GM23338 (cell line): Measurements from ENCODE around the gene C1QA. TPM values are rescaled to one million over a fixed set of nuclear protein-coding genes. Genes with fewer than 3 reads are reported as not detected.
A peak's percentile ranks its signal among the peaks of the same experiment; 100 is the strongest.

Experiments used
- ATAC-seq: fragments of 200-7000 bp; cut with Tn5 transposase; 3 replicates; pipeline ENCODE4 v1.9.1; 2020
- DNase-seq: peaks from one replicate; pipeline ENCODE4 v3.0.0-alpha.2; 2015; ENCODE audit warnings: low spot score
- H2AFZ ChIP-seq: fragments of 200-600 bp; sonication (generic); 2 replicates; pipeline ENCODE4 v1.8.0; 2016; ENCODE audit warnings: antibody characterized with exemption, mild to moderate bottlenecking, moderate library complexity
- H3F3A ChIP-seq: fragments of 200-600 bp; sonication (generic); replicated peaks from 2 replicates; pipeline ENCODE4 v1.8.0; 2017; ENCODE audit warnings: antibody characterized with exemption, mixed run types, low read depth
- H3K27ac ChIP-seq: fragments of 200-600 bp; sonication (generic); 2 replicates; pipeline ENCODE4 v1.6.1; 2016; ENCODE audit warnings: low read depth
- H3K27me3 ChIP-seq: fragments of 200-600 bp; sonication (generic); 2 replicates; pipeline ENCODE4 v1.8.0; 2016; ENCODE audit warnings: mild to moderate bottlenecking, mixed run types, moderate library complexity; ENCODE audit not compliant: insufficient read depth
- H3K36me3 ChIP-seq: fragments of 200-600 bp; sonication (generic); 2 replicates; pipeline ENCODE4 v1.8.0; 2016; ENCODE audit warnings: mild to moderate bottlenecking; ENCODE audit not compliant: insufficient read depth
- H3K4me1 ChIP-seq: fragments of 200-600 bp; sonication (generic); 2 replicates; pipeline ENCODE4 v1.8.0; 2016; ENCODE audit warnings: mild to moderate bottlenecking, moderate library complexity; ENCODE audit not compliant: insufficient read depth
- H3K4me2 ChIP-seq: fragments of 200-600 bp; sonication (generic); 2 replicates; pipeline ENCODE4 v1.7.1; 2017; ENCODE audit warnings: mixed run types
- H3K4me3 ChIP-seq: fragments of 200-600 bp; sonication (generic); 2 replicates; pipeline ENCODE4 v1.6.1; 2016; ENCODE audit warnings: mixed run types
- H3K79me2 ChIP-seq: fragments of 200-600 bp; sonication (generic); replicated peaks from 2 replicates; pipeline ENCODE4 v1.8.0; 2017; ENCODE audit warnings: mild to moderate bottlenecking; ENCODE audit not compliant: insufficient read depth
- H3K9me2 ChIP-seq: fragments of 200-600 bp; sonication (generic); 2 replicates; pipeline ENCODE4 v1.8.0; 2017; ENCODE audit not compliant: insufficient read depth
- H4K20me1 ChIP-seq: fragments of 200-600 bp; sonication (generic); replicated peaks from 2 replicates; pipeline ENCODE4 v1.8.0; 2017; ENCODE audit warnings: mild to moderate bottlenecking; ENCODE audit not compliant: insufficient read depth
- H3K27ac Mint-ChIP-seq: 2 replicates; pipeline ENCODE4 v1.8.0; 2020; ENCODE audit warnings: inconsistent platforms, mild to moderate bottlenecking, moderate library complexity, mixed read lengths
- H3K27me3 Mint-ChIP-seq: 3 replicates; pipeline ENCODE4 v1.8.0; 2022; ENCODE audit warnings: low read depth, mild to moderate bottlenecking, moderate library complexity, mixed read lengths, inconsistent platforms; ENCODE audit not compliant: insufficient read depth, poor library complexity
- H3K36me3 Mint-ChIP-seq: 3 replicates; pipeline ENCODE4 v1.8.0; 2021; ENCODE audit warnings: low read depth, mild to moderate bottlenecking, inconsistent platforms, moderate library complexity, mixed read lengths
- H3K4me1 Mint-ChIP-seq: 3 replicates; pipeline ENCODE4 v1.8.0; 2020; ENCODE audit warnings: mild to moderate bottlenecking, inconsistent platforms, mixed read lengths
- H3K4me3 Mint-ChIP-seq: 3 replicates; pipeline ENCODE4 v1.8.0; 2021; ENCODE audit warnings: moderate library complexity, mild to moderate bottlenecking, inconsistent platforms, mixed read lengths
- H3K9me3 Mint-ChIP-seq: 3 replicates; pipeline ENCODE4 v1.8.0; 2020; ENCODE audit warnings: moderate library complexity, mild to moderate bottlenecking, inconsistent platforms, mixed read lengths
- CREB1 ChIP-seq: fragments of 250-450 bp; sonication (Bioruptor Pico); IDR thresholded peaks from 2 replicates; pipeline ENCODE4 v1.5.0; 2020; ENCODE audit warnings: low read depth, mild to moderate bottlenecking, moderate library complexity
- CTCF ChIP-seq, 2 experiments: fragments of 200-600 bp in 1 of 2; sonication (generic) in 1 of 2; conservative IDR thresholded peaks; 2 replicates each; pipeline versions ENCODE4 v1.5.1 to v1.6.1; 2016 to 2017; ENCODE audit warnings: antibody characterized with exemption in 2 of 2, low read depth in 2 of 2, mild to moderate bottlenecking in 2 of 2, moderate library complexity in 1 of 2
- EZH2 ChIP-seq: fragments of 200-600 bp; sonication (generic); IDR thresholded peaks from one replicate; pipeline ENCODE4 v1.8.0; 2017; ENCODE audit warnings: antibody characterized with exemption, mild to moderate bottlenecking, low read depth; ENCODE audit not compliant: unreplicated experiment
- EZH2phosphoT487 ChIP-seq: fragments of 200-600 bp; sonication (generic); IDR thresholded peaks from one replicate; pipeline ENCODE4 v1.8.1; 2018; ENCODE audit warnings: antibody characterized with exemption; ENCODE audit not compliant: unreplicated experiment
- JUNB ChIP-seq: IDR thresholded peaks from one replicate; pipeline ENCODE4 v1.6.1; 2016; ENCODE audit warnings: antibody characterized with exemption; ENCODE audit not compliant: unreplicated experiment
- NANOG ChIP-seq: IDR thresholded peaks from 2 replicates; pipeline ENCODE4 v1.6.1; 2016; ENCODE audit warnings: antibody characterized with exemption, borderline replicate concordance
- POLR2AphosphoS5 ChIP-seq: IDR thresholded peaks from 2 replicates; pipeline ENCODE4 v1.6.1; 2016; ENCODE audit warnings: antibody characterized with exemption, low read depth
- REST ChIP-seq: IDR thresholded peaks from one replicate; pipeline ENCODE4 v1.6.1; 2018; ENCODE audit warnings: antibody characterized with exemption; ENCODE audit not compliant: unreplicated experiment
- STAT1 ChIP-seq: IDR thresholded peaks from one replicate; pipeline ENCODE4 v1.6.1; 2016; ENCODE audit warnings: antibody characterized with exemption; ENCODE audit not compliant: unreplicated experiment
- ZNF114 ChIP-seq: fragments of 250-450 bp; sonication (Bioruptor Pico); IDR thresholded peaks from 2 replicates; pipeline ENCODE4 v1.5.0; 2020; ENCODE audit warnings: mild to moderate bottlenecking, moderate library complexity
- ZNF331 ChIP-seq: fragments of 250-450 bp; sonication (Bioruptor Pico); IDR thresholded peaks from 2 replicates; pipeline ENCODE4 v1.5.0; 2020; ENCODE audit warnings: low read depth, mild to moderate bottlenecking, moderate library complexity
- ZNF462 ChIP-seq: fragments of 250-450 bp; sonication (Bioruptor Pico); IDR thresholded peaks from 2 replicates; pipeline ENCODE4 v1.5.0; 2020; ENCODE audit warnings: mild to moderate bottlenecking, moderate library complexity
- polyA plus RNA-seq: library from polyadenylated mRNA; unstranded; fragments of >200 nt; fragmentation: Nextera tagmentation; extraction: Ambion mirVana; gene quantifications from 2 replicates; pipeline ENCODE4 v1.2.1, GENCODE V29; 2016
- total RNA-seq: library from RNA; depleted of rRNA; stranded (reverse); fragments of >200 nt; shearing (Covaris generic); gene quantifications from 2 replicates; pipeline ENCODE4 v1.2.3, GENCODE V29; 2014

Gene C1QA
- total and polyA plus RNA-seq, 2 experiments from 2014 or later: not detected

- peak; percentile 1 for TF ChIP-seq REST
- no peak for TF ChIP-seq EZH2phosphoT487
Observed at GRCh38 chr1:22612671-22613571, 23.5 kb upstream of the C1QA start (continued).

GRCh38 chr1:22613572-22613918, 22.9 kb upstream of the C1QA start:
- peaks cover 26% of the 10 kb centered on the region for H3K4me1 Mint-ChIP-seq
- ATAC-seq: no peak
- peaks cover 18% of the 10 kb centered on the region for H3K27me3 Mint-ChIP-seq
- H3K27ac Mint-ChIP-seq: no peak overlapping the region
- no peaks in the 10 kb centered on the region; the same call in 2 of the 3 replicates for H3K9me3 Mint-ChIP-seq
- H3K4me3 Mint-ChIP-seq: no peak overlapping the region
- TF ChIP-seq POLR2AphosphoS5 (no peak), JUNB (no peak), EZH2 (no peak), ZNF114 (CRISPR knock-in tag) (no peak), ZNF331 (CRISPR knock-in tag) (no peak), ZNF462 (CRISPR knock-in tag) (no peak), CREB1 (no peak), STAT1 (no peak), CTCF (conservative IDR thresholded peaks at IDR 0.05; ENCODE audit: low read depth in 2 of 2) (no peak), NANOG (no peak)
- no peak for DNase-seq
- Histone ChIP-seq H3K36me3 (no peaks in the 10 kb centered on the region), H3K27ac (no peak overlapping the region), H3K4me3 (no peak overlapping the region), H3K27me3 (no peaks in the 10 kb centered on the region), H4K20me1 (0 out of 2 replicates have a peak, but pooled peaks cover 3% of the 10 kb centered on the region), H2AFZ (no peak overlapping the region), H3K4me2 (no peak overlapping the region), H3F3A (no peaks in the 10 kb centered on the region), H3K9me2 (no peaks in the 10 kb centered on the region), H3K4me1 (0 out of 2 replicates have a peak, but pooled peaks cover 6% of the 10 kb centered on the region), H3K79me2 (no peaks in the 10 kb centered on the region)
- H3K36me3 Mint-ChIP-seq: no peaks in the 10 kb centered on the region
